Activated naive CD4-positive, alpha-beta T cell treated with anti-CD3 and anti-CD28 coated beads for 36 hours (primary cell): ENCODE results near the gene AKR7A3. TPM values are rescaled to one million over a fixed set of nuclear protein-coding genes. Genes with fewer than 3 reads are reported as not detected.
"Not testable (repeated sequence)": the region's sequence is repeated elsewhere in the genome, so short reads cannot be mapped to it uniquely, and the experiment has no call there.

Source experiments
- CTCF ChIA-PET: fragments of 350-600 bp; sonication (Branson Sonifier 250); formaldehyde crosslinking; loops from one replicate; lab custom pipeline; 2021; ENCODE audit warnings: antibody characterized with exemption; lab: Charles Lee
- DNase-seq: peaks from one replicate; pipeline ENCODE4 v3.0.0-alpha.2; 2020
- H3K27ac Mint-ChIP-seq: one replicate; pipeline ENCODE4 v1.8.0; 2021; ENCODE audit warnings: mild to moderate bottlenecking, mixed read lengths
- H3K27me3 Mint-ChIP-seq: one replicate; pipeline ENCODE4 v1.8.0; 2021; ENCODE audit warnings: low read depth, mixed read lengths
- H3K36me3 Mint-ChIP-seq: one replicate; pipeline ENCODE4 v1.8.0; 2021; ENCODE audit warnings: low read depth, mixed read lengths
- H3K4me1 Mint-ChIP-seq: one replicate; pipeline ENCODE4 v1.8.0; 2021; ENCODE audit warnings: low read depth, mixed read lengths
- H3K4me3 Mint-ChIP-seq: one replicate; pipeline ENCODE4 v1.8.0; 2021; ENCODE audit warnings: mild to moderate bottlenecking, moderate library complexity, mixed read lengths
- H3K9me3 Mint-ChIP-seq: one replicate; pipeline ENCODE4 v1.8.0; 2021; ENCODE audit warnings: mixed read lengths
- intact Hi-C: fragments of 100-400 bp; cut with micrococcal nuclease; formaldehyde crosslinking; loops from one replicate; pipeline ENCODE4 v1.15.1; 2023
- total RNA-seq, 2 experiments: library from RNA; stranded (reverse); gene quantifications; one replicate each; pipeline ENCODE4 v1.2.3, GENCODE V29; 2021

The AKR7A3 gene
- total RNA-seq, 2 experiments from 2014 or later, result 0.19 to 0.22 TPM

DNA sequence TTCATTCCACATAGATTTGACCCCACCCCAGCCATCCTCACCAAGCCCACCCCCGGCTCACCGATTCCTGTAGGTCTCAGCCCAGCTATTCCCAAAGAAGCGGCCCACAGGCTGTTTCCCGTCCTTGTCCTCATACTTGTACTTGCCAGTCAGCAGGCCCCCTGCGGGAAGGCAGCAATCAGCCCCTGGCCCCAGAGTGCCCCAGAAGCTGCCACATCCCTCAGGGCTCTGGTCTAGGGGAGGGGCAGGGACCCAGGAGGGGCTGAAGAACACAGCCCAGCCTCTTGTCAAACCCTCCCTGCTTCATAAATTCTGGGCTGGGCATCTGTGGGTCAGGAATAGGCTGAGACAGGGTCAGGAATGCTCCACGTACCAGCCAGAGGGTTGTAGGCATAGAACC is 18.4 kb upstream of the AKR7A3 start:
- Mint-ChIP-seq H3K36me3 (peaks cover 18% of the 10 kb centered on the region), H3K4me3 (no peak overlapping the region), H3K27me3 (no peaks in the 10 kb centered on the region), H3K4me1 (peaks cover 8% of the 10 kb centered on the region), H3K27ac (no peak overlapping the region), H3K9me3 (no peaks in the 10 kb centered on the region)
- CTCF ChIA-PET, result no interaction called here
- intact Hi-C loops, result no loop called here
- no peak for DNase-seq

DNA sequence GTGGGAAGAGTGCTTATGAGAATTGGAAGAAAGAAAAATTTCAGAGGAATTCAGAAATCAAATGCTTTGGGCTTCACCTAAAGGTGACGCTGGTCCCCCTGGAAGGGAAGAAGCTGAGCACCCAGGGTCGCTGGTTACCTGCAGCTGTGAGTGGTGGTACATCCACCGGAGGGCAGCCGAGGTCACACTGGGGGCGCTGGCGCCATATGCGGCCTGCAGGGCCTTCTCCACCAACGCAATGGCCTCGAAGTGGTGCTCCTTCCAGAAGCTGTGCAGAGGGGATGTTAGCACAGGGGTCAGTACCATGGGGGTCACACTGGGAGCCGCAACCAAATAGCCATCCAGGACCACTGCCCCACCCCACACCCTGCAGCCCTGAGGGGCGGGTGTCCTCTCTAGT is 17.3 kb upstream of the AKR7A3 start:
- Mint-ChIP-seq H3K36me3 (peaks cover 18% of the 10 kb centered on the region), H3K27me3 (no peaks in the 10 kb centered on the region), H3K4me1 (peaks cover 4% of the 10 kb centered on the region), H3K9me3 (no peaks in the 10 kb centered on the region), H3K4me3 (no peak overlapping the region), H3K27ac (no peak overlapping the region)
- CTCF ChIA-PET, result interaction anchor here (0.6 kb wide), 1 partner anchor 356 kb away, joined by 4 read pairs; no protein-coding TSS in a partner anchor
- intact Hi-C loops, result no loop called here
- DNase-seq, result no peak

DNA sequence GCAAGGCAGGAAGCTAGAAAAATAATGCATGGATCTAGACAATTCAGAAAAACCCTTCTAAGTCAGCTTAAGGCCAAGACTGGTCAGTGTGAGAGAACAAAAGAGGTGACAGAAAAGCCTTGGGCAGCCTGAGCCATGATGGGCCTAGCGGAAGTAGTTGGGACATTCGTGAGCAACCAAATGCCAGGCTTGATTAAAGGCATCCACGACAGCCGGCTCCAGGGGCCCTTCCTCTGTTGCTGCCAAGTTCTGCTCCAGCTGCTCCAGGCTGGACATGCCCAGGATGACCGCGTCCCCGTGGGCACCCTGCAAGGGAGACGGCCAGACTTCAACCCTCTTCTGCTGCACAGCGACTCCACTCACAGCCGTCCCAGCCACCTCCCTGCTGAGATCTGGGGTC is 15.5 kb upstream of the AKR7A3 start:
- H3K27me3 Mint-ChIP-seq, H3K9me3 Mint-ChIP-seq, H3K4me1 Mint-ChIP-seq, intact Hi-C loops, H3K4me3 Mint-ChIP-seq, H3K27ac Mint-ChIP-seq, DNase-seq: not testable (repeated sequence)
- peaks cover 18% of the 10 kb centered on the region for H3K36me3 Mint-ChIP-seq
- CTCF ChIA-PET, result interaction anchor here (0.6 kb wide), 1 partner anchor 1371 kb away, joined by 5 read pairs; no protein-coding TSS in a partner anchor

DNA sequence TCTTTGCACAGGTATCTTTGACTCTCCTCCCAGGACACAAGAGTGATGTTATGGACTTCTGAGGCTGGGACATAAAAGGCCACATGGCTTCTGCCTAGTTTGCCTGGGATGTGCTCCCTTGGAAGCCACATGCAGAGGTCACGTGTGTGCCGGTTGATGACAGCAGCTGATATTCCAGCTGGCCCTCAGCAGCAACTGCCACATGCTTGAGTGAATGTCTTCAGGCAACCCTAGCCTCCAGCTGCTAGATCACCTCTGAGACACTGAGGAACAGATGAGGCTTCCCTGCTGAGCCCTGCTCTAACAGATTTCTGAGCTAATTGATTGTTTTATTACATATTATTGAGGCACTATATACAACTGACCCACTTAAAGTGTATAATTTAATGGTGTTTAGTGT is 11.6 kb upstream of the AKR7A3 start:
- H3K4me3 Mint-ChIP-seq, result no peak overlapping the region
- CTCF ChIA-PET, result interaction anchor here (0.5 to 0.6 kb wide), 2 partner anchors 13 to 56 kb away, joined by 3 read pairs; no protein-coding TSS in a partner anchor

DNA sequence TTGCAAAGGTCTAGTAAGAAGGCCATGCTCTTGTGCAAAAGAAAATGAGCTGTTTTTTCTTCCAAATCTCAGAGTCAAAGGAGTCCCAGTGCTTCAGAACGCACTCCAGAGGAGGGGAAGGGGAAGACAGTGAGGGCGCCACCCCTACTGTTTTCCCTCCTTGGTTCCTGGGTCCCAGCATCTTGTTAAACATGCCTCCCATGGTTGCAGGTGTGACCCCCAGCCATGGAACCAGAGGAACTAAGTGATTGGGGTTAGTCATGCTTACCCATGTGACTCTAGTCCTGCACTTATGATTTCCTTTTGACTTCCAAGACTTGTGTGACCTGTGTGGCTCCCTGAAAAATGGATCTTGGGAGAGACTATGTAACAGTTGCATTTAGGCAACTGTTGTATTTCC is 6.1 kb upstream of the AKR7A3 start:
- H3K4me3 Mint-ChIP-seq, result no peak overlapping the region
- CTCF ChIA-PET, result no interaction called here
- H3K36me3 Mint-ChIP-seq, result peaks cover 18% of the 10 kb centered on the region
- no peak for DNase-seq
- peaks cover 3% of the 10 kb centered on the region for H3K27me3 Mint-ChIP-seq
- intact Hi-C loops, result no loop called here
- peaks cover 23% of the 10 kb centered on the region for H3K9me3 Mint-ChIP-seq
- no peak overlapping the region for H3K27ac Mint-ChIP-seq
- no peaks in the 10 kb centered on the region for H3K4me1 Mint-ChIP-seq

More for the DNA sequence above, 11.6 kb upstream of the AKR7A3 start:
- intact Hi-C loops, result no loop called here
- H3K27ac Mint-ChIP-seq, result no peak overlapping the region
- no peaks in the 10 kb centered on the region for H3K4me1 Mint-ChIP-seq
- H3K36me3 Mint-ChIP-seq, result peaks cover 19% of the 10 kb centered on the region
- no peak for DNase-seq
- H3K9me3 Mint-ChIP-seq, result peaks cover 12% of the 10 kb centered on the region
- H3K27me3 Mint-ChIP-seq, result no peaks in the 10 kb centered on the region

DNA sequence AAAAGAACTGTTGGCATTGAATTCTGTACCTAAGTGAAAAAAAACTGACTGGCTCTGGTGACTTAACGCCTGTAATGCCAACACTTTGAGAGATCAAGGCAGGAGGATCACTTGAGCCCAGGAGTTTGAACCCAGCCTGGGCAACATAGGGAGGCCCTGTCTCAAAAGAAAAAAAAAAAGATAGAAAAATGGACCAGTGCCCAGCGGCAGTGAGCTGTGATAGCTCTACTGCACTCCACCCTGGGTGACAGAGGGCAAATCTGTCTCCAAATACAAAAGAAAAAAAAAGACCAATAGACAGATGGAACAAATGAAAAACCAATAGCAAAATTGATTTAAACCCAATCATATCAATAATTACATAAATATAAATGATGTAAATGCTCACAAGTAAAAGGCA is 674 bp upstream of the AKR7A3 start:
- CTCF ChIA-PET, result no interaction called here
- intact Hi-C loops, result no loop called here
- no peak for DNase-seq
- Mint-ChIP-seq H3K27me3 (peaks cover 11% of the 10 kb centered on the region), H3K4me1 (peaks cover 6% of the 10 kb centered on the region), H3K27ac (no peak overlapping the region), H3K36me3 (peaks cover 7% of the 10 kb centered on the region), H3K4me3 (peak overlapping the region; percentile 50), H3K9me3 (peaks cover 2% of the 10 kb centered on the region)

DNA sequence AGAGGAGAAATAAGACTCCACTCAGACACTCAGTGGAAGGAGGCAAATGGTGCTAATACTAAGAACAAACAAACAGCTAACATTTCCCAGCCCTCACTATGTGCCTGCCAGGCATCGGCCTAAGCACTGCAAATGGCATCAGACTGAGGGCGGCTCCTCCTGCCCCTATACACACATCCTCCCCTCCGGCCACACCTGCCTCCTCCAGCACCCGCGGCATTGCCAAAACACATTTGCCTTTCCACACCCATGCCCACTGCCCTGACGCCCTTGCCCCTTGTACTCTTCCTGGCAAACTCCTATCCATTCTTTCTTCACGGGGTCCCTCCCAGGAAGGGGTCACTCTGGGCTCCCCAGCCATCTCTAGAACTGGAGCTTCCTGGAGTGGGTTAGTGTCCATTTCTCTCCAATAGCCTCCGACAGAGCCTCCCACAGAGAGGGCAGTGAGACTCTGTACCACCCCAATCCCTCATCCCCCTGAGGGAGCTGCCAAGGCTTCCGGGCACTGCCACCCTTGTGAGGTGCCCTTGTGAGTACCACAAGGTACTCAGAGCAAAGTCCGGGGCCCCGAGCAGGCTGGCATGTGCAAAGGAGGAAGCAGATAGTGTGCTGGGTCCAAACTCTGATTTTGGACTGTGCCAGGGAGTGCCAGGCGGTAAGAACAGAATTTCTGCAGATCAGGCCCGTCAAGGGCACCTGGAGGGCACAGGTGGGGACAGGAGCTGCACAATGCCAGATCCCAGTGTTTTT is 959 bp downstream of the AKR7A3 start:
- H3K27ac Mint-ChIP-seq, result no peak overlapping the region
- CTCF ChIA-PET, result interaction anchor here (0.7 kb wide), 1 partner anchor 12 kb away, joined by 3 read pairs; no protein-coding TSS in a partner anchor
- no peak for DNase-seq

DNA sequence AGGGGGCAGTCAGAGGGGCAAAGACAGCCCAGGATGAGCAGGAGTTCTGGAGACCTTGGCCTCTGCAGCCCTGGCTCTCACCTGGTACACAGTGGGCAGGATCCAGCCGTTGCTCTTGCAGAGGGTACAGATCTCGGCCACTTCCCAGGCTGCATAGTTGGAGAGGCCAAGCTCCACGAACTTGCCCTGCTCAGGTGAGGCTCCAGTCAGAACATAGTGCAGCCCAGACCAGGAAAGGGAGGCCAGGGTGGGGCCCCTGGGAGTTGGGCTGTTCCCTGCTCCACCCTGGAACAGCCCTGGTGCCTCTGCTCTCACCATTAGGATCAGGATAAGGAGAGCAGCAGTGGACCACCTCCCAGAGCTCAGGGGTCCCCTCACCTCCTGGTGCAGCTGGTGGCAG is 2.8 kb downstream of the AKR7A3 start:
- CTCF ChIA-PET, H3K4me1 Mint-ChIP-seq, intact Hi-C loops, H3K36me3 Mint-ChIP-seq, H3K9me3 Mint-ChIP-seq, H3K27ac Mint-ChIP-seq, DNase-seq, H3K4me3 Mint-ChIP-seq: not testable (repeated sequence)
- H3K27me3 Mint-ChIP-seq, result peaks cover 11% of the 10 kb centered on the region

More for the DNA sequence above, 959 bp downstream of the AKR7A3 start:
- Mint-ChIP-seq H3K27me3 (peaks cover 11% of the 10 kb centered on the region), H3K4me3 (peak overlapping the region; percentile 55), H3K9me3 (no peaks in the 10 kb centered on the region), H3K36me3 (peaks cover 1% of the 10 kb centered on the region), H3K4me1 (peaks cover 6% of the 10 kb centered on the region)
- intact Hi-C loops, result no loop called here

DNA sequence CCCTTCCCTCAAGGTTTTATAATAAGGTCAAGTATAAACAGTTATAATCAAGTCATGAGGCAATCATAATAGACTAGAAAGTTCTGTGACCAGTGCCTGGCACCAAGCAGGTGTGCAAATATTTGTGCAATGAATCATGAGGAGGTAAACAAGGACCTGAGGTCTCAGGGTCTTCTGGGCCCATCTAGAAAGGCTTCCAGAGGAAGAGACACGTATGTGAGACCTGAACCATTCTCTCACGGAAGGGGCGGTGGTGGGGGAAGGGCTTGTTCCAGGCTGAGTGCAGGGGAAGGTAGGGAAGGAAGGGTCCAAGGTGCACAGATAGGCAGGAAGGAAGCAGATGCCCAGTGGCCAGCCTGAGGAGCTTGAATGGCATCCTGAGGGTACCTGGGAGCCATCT is 3.2 kb downstream of the AKR7A3 start:
- H3K9me3 Mint-ChIP-seq, H3K4me3 Mint-ChIP-seq, H3K27ac Mint-ChIP-seq, H3K36me3 Mint-ChIP-seq, H3K4me1 Mint-ChIP-seq, DNase-seq, CTCF ChIA-PET, intact Hi-C loops: not testable (repeated sequence)
- H3K27me3 Mint-ChIP-seq, result peaks cover 11% of the 10 kb centered on the region

DNA sequence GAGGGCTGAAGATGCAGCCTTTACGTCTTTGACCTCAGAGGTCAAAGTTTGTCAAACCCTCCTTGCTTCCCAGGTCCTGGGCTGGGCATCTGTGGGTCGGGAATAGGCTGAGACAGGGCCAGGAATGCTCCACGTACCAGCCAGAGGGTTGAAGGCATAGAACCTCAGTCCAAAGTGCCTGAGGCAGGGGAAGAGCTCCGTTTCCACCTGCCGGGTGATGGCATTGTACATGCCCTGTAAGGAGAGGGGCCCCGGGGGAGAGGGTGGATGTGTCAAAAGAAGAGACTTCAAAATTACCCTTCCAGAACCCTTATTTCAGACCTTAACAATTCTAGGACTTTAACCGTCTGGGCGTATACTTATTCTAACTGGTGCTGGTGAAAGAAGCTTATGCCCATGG is 3.7 kb downstream of the AKR7A3 start:
- Mint-ChIP-seq H3K9me3 (no peaks in the 10 kb centered on the region), H3K36me3 (no peaks in the 10 kb centered on the region), H3K4me1 (peaks cover 6% of the 10 kb centered on the region), H3K27me3 (peaks cover 10% of the 10 kb centered on the region), H3K27ac (no peak overlapping the region), H3K4me3 (no peak overlapping the region)
- no peak for DNase-seq
- CTCF ChIA-PET, result no interaction called here
- intact Hi-C loops, result no loop called here

DNA sequence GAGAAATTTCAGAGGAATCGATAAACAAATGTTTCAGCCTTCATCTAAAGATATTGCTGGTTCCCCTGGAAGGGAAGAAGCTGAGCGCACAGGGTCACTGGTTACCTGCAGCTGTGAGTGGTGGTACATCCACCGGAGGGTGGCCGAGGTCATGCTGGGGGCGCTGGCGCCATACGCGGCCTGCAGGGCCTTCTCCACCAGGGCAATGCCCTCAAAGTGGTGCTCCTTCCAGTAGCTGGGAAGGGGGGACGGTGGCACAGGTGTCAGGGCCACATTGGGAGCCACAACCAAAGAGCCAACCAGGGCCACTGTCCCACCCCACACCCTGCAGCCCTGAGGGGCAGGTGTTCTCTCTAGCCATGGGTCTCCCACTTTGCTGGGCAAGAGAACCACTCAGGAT is 4.7 kb downstream of the AKR7A3 start:
- Mint-ChIP-seq H3K4me3 (no peak overlapping the region), H3K36me3 (no peaks in the 10 kb centered on the region), H3K27ac (no peak overlapping the region), H3K27me3 (peaks cover 2% of the 10 kb centered on the region), H3K9me3 (no peaks in the 10 kb centered on the region), H3K4me1 (peaks cover 4% of the 10 kb centered on the region)
- CTCF ChIA-PET, result no interaction called here
- intact Hi-C loops, result no loop called here
- no peak for DNase-seq

DNA sequence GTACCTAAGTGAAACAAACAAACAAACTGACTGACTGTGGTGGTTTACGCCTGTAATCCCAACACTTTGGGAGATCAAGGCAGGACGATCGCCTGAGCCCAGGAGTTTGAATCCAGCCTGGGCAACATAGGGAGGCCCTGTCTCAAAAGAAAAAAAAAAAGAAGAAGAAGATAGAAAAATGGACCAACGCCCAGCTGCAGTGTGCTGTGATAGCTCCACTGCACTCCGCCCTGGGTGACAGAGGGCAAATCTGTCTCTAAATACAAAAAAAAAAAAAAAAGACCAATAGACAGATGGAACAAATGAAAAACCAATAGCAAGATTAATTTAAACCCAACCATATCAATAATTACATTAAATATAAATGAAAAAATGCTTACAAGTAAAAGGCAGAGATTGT is 13.9 kb downstream of the AKR7A3 start:
- H3K36me3 Mint-ChIP-seq, result peaks cover 12% of the 10 kb centered on the region
- CTCF ChIA-PET, result no interaction called here

More for the DNA sequence above, 13.9 kb downstream of the AKR7A3 start:
- intact Hi-C loops, result no loop called here
- Mint-ChIP-seq H3K9me3 (peaks cover 7% of the 10 kb centered on the region), H3K27me3 (peaks cover 15% of the 10 kb centered on the region), H3K4me1 (peaks cover 2% of the 10 kb centered on the region), H3K4me3 (no peak overlapping the region), H3K27ac (no peak overlapping the region)
- DNase-seq, result no peak
